Effector memory CD8-positive, alpha-beta T cell (primary cell): Measurements from ENCODE around the gene SCGB1C2.

ENCODE experiments used
- ATAC-seq: fragments of 150-1000 bp; cut with Tn5 transposase; replicated peaks from 2 replicates; pipeline ENCODE4 v1.10.0; 2021; ENCODE audit warnings: mild to moderate bottlenecking, moderate library complexity
- DNase-seq, 3 experiments: peaks; one replicate each; pipeline ENCODE4 v3.0.0; 2021
- H3K27ac Mint-ChIP-seq, 2 donors: one replicate each; pipeline ENCODE4 v1.8.0; 2022; ENCODE audit warnings: mild to moderate bottlenecking in 2 of 2, mixed read lengths in 2 of 2, moderate library complexity in 2 of 2
- H3K27me3 Mint-ChIP-seq, 2 donors: one replicate each; pipeline ENCODE4 v1.8.0; 2022; ENCODE audit warnings: mixed read lengths in 2 of 2
- H3K36me3 Mint-ChIP-seq: one replicate; pipeline ENCODE4 v1.8.0; 2022; ENCODE audit warnings: mild to moderate bottlenecking, moderate library complexity, mixed read lengths; ENCODE audit not compliant: insufficient read depth
- H3K4me1 Mint-ChIP-seq, 2 donors: one replicate each; pipeline ENCODE4 v1.8.0; 2022; ENCODE audit warnings: low read depth in 2 of 2, mixed read lengths in 2 of 2
- H3K4me3 Mint-ChIP-seq, 2 donors: one replicate each; pipeline ENCODE4 v1.8.0; 2022; ENCODE audit warnings: mild to moderate bottlenecking in 2 of 2, mixed read lengths in 2 of 2, moderate library complexity in 2 of 2
- H3K9me3 Mint-ChIP-seq, 2 donors: one replicate each; pipeline ENCODE4 v1.8.0; 2022; ENCODE audit warnings: mixed read lengths in 2 of 2

SCGB1C2 gene

DNA sequence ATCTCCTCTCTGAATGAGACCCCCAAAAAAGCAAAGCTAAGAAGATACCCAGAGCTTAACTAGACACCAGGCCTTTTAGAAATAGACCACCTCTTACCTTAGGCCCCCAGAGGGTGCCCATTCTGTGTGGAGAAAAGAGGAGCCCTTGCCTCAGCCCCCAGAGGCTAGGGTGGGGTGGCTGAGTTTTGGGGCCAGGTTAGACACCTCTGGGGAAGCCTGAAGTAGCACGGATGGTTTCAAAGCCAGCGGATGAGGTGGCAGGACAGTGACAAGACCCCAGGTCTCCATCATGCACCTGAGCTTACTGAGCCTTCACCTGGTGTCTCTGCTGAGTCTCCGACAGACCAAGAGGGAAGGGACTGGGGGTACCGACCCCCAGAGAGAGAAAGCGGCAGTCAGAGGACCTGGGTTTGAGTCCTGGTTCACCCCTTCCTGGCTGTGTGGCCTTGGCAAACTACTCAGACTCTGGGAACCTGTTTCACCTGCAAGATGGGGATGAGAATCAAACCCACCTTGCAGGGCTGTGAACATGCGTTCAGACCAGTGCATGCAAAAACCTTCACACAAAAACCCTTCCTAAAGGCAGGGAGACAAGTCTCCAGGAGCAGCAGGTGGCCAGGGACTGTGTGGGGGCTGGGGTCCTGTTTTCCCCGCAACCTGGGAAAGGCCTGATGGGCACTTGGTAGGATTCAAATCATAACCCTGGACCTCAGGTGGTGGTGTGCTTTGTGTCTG is 7.7 kb downstream of the SCGB1C2 start:
- peaks cover 0 to 13% of the 10 kb centered on the region in 2 donors for H3K27me3 Mint-ChIP-seq
- no peaks in the 10 kb centered on the region for H3K9me3 Mint-ChIP-seq
- no peak overlapping the region for H3K27ac Mint-ChIP-seq
- H3K4me3 Mint-ChIP-seq: no peak overlapping the region
- no peaks in the 10 kb centered on the region for H3K4me1 Mint-ChIP-seq
- ATAC-seq (no peak), DNase-seq (peak in 1 of 3 experiments; percentile 0)
- peaks cover 4% of the 10 kb centered on the region for H3K36me3 Mint-ChIP-seq

DNA sequence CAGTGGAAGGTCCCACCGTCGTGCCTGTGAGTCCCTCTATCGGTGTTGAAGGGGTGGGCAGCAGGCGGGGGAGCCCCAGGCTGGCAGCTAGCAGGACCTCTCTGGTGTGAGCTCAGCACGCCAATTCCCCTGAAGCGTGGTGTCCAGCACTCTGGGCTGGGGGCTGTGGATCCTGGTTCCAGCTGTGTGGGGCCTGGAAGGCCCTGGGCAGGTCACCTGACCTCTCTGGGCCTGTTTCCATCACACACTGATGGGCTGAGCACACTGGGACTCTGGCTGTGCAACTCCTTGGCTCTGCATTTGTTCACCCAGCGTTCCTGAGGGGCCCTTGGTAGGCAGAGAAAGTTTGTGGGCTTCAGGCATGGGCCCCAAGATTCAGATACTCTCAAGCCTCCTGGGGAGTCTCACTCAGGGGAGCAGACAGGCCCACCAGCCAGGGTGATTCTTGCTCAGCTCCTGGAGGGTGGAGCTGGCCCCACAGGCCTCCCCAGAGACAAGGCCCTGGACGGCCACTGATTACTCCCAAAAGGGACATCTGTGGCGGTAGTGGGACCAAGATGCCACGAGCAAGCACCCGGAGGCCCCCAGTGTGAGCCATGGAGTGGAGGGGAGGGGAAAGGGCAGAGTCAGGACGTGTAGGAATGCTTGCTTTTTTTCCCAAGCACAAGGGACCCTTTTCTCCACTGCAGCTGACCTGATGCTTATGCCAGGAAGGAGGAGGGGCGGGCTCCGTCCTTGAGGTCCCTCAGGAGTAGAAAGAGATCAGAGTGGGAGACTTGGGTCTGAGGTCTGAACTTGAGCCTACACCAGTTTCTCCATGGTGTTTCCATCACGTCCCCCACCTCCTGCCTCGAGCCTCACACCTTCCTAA is 8.5 kb downstream of the SCGB1C2 start:
- ATAC-seq: no peak
- no peak for DNase-seq
- Mint-ChIP-seq H3K4me1 (no peaks in the 10 kb centered on the region), H3K36me3 (peaks cover 4% of the 10 kb centered on the region), H3K4me3 (no peak overlapping the region), H3K27ac (no peak overlapping the region), H3K9me3 (no peaks in the 10 kb centered on the region), H3K27me3 (peaks cover 8 to 13% of the 10 kb centered on the region in 2 donors)

DNA sequence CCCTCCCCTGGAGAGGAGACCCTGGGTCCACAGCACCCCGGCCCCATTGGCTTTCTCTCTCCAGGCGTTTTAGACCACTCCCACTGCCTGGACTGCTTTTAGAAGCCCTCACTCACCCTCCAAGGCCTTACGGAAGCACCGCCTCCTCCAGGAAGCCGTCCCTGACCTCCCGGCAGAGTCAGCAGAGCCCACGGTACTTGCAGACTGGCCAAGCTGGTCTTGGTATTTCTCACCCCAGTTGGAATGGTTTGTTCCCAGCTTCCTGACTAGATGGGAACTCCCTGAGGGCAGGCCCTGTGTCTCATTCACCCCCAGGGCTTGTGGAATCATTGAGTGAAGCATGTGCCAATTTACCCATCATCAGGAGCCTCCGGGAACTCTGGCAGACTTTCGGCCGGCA is 9.2 kb downstream of the SCGB1C2 start:
- no peaks in the 10 kb centered on the region for H3K9me3 Mint-ChIP-seq
- DNase-seq: no peak
- no peak for ATAC-seq
- no peaks in the 10 kb centered on the region for H3K4me1 Mint-ChIP-seq
- H3K27me3 Mint-ChIP-seq: peaks cover 10 to 16% of the 10 kb centered on the region in 2 donors
- peaks cover 4% of the 10 kb centered on the region for H3K36me3 Mint-ChIP-seq
- no peak overlapping the region for H3K4me3 Mint-ChIP-seq
- H3K27ac Mint-ChIP-seq: no peak overlapping the region

DNA sequence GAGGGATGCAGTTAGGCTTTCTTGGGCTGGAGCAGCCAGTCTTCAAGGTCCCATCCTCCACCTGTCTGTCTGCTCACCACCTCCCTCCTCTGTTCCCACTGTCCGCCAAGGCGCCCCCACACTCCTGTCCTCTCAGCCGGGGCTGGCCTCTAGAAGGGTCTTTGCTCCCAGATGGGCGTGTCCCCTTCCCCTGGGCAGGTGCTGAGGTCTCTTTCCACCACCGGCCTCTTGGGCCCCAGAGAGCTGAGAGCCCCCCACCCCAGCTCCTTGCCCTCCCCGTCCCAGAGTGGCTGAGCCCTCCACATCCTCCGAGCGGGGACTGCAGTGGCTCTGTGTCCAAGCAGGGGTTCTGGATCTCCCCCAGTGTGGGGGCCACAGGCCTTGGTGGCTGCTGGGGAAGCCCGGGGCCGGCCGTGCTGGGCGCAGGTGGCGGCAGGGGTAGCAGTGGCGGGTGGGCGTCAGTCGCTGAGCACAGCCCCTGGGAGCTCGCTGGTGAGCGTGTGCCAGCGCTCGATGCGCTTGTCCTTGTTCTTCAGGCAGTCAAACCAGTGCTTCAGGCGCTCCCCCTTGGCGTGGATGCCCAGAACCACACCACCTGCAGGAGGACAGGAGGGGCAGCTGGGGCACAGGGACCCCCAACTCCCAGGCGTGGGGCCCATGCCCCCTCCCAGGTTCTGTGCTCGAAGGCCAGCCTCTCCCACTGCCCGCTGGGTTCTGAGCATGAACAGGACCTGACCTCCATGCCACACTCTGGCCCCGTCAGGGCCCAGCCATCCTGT is 9.8 kb downstream of the SCGB1C2 start:
- H3K9me3 Mint-ChIP-seq: no peaks in the 10 kb centered on the region
- peaks cover 1% of the 10 kb centered on the region for H3K36me3 Mint-ChIP-seq
- ATAC-seq (no peak), DNase-seq (no peak)
- H3K27me3 Mint-ChIP-seq: peaks cover 16 to 22% of the 10 kb centered on the region in 2 donors
- H3K27ac Mint-ChIP-seq: no peak overlapping the region
- H3K4me1 Mint-ChIP-seq: no peaks in the 10 kb centered on the region
- H3K4me3 Mint-ChIP-seq: no peak overlapping the region

DNA sequence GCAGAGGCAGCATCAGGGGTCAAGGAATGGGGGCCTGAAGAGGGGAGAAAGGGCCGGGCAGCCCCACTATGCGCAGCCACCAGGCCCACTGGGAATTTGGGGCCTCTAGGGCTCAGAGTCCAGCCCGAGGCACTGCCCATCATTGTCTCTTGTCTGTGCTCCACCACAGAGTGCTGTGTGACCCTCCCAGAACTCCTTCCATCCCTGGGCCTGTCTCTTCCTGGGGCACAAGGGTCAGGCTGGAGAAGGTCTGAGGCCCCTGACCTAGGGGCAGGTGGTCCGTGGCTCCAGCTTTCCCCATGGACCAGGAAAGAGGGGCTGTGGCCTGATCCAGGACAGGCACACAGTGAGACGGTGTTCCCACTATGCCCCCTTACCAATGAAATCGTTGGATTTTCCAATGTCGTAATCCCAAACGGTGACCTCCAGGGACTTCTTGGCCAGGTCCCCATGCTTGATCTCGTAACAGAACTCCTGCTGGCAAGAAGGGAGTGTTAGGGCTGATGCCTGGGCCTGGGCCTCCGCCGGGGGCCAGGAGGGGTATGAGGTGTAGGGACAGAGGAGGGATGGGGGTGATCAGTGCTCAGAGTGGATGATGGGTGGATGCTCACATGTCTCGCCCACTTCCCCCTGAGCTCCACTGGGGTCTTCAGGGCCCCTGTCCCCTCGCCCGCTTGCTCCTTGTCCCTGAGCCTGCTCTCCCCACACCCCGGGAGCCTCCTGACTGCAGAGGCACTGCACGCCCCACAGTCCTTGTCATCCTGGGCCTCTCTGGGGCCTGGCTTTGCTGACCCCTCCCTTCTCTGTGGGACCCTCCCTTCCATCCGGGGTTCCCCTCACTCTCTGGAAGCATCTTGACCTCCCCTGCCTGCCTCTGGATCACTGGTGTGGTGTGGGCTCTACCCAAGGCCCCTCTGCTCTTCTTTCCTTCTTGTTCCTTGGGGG is 10.7 kb downstream of the SCGB1C2 start:
- Mint-ChIP-seq H3K4me1 (no peaks in the 10 kb centered on the region), H3K4me3 (no peak overlapping the region), H3K9me3 (no peaks in the 10 kb centered on the region), H3K36me3 (no peaks in the 10 kb centered on the region), H3K27me3 (peaks cover 16 to 31% of the 10 kb centered on the region in 2 donors), H3K27ac (no peak overlapping the region)
- no peak for ATAC-seq
- DNase-seq: no peak

DNA sequence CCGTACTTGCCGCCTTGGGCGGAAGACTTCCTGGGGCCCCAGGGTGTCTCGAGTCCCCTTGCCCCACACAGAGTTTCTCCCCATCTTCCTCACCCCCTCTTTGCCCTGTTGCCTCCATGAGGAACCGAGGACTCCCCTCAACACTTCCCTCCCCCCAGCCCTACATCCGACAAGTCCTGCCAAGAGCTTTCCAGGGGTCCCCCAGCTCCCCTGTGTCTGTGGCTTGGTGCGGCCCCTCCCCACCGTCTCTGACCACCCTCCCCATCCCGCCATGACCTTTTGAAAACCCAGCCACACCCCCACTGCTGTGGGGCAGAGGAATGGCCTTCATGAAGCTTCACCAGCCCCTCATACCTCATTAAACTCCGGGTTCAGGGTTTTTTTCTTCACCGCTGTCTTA is 11.4 kb downstream of the SCGB1C2 start:
- Mint-ChIP-seq H3K27ac (no peak overlapping the region), H3K27me3 (peaks cover 16 to 36% of the 10 kb centered on the region in 2 donors), H3K9me3 (no peaks in the 10 kb centered on the region), H3K36me3 (no peaks in the 10 kb centered on the region), H3K4me3 (no peak overlapping the region), H3K4me1 (peaks cover 0 to under 1% of the 10 kb centered on the region in 2 donors)
- ATAC-seq (no peak), DNase-seq (no peak)

DNA sequence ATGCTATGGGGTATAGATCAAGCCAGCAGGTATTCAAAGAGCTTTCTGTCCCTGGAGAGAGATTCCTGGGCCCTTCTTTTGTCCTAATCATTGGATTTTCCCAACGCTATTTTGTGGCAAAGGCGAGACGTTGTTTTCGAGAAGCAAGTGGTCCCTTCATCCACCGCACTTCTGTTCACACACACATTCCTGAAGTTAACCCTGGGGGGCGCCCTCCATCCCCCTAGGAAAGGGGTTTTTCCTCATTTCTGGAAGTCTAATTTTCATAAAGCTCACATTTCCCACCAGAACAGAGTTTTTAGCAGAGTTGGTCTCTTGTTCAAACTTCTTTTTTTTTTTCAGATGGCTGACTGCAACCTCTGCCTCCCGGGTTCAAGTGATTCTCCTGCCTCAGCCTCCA is 11.9 kb downstream of the SCGB1C2 start:
- no peak overlapping the region for H3K27ac Mint-ChIP-seq
- peaks cover 16 to 39% of the 10 kb centered on the region in 2 donors for H3K27me3 Mint-ChIP-seq
- ATAC-seq (no peak), DNase-seq (no peak)
- no peak overlapping the region for H3K4me3 Mint-ChIP-seq
- no peaks in the 10 kb centered on the region for H3K36me3 Mint-ChIP-seq
- no peaks in the 10 kb centered on the region for H3K9me3 Mint-ChIP-seq
- H3K4me1 Mint-ChIP-seq: peaks cover 0 to 2% of the 10 kb centered on the region in 2 donors

DNA sequence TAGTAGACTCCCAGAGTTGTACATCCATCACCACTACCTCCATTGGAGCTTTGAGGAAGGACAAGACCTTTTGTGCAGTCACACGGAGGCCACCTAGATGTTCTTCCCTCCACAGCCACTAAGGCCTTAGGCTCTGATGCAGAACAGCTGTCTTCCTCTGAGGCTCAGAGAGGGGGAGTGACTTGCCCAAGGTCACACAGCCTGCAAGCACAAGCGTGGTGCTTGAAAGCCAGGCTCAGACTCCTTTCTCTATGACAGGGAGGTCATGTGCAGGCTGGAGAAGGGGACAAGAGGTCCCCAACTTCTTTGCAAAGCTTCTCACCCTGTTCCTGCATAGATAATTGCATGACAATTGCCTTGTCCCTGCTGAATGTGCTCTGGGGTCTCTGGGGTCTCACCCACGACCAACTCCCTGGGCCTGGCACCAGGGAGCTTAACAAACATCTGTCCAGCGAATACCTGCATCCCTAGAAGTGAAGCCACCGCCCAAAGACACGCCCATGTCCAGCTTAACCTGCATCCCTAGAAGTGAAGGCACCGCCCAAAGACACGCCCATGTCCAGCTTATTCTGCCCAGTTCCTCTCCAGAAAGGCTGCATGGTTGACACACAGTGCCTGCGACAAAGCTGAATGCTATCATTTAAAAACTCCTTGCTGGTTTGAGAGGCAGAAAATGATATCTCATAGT is 12.7 kb downstream of the SCGB1C2 start:
- H3K9me3 Mint-ChIP-seq: no peaks in the 10 kb centered on the region
- DNase-seq (no peak), ATAC-seq (no peak)
- no peak overlapping the region for H3K4me3 Mint-ChIP-seq
- H3K27me3 Mint-ChIP-seq: peaks cover 16 to 40% of the 10 kb centered on the region in 2 donors
- peaks cover 0 to 2% of the 10 kb centered on the region in 2 donors for H3K4me1 Mint-ChIP-seq
- no peaks in the 10 kb centered on the region for H3K36me3 Mint-ChIP-seq
- no peak overlapping the region for H3K27ac Mint-ChIP-seq

DNA sequence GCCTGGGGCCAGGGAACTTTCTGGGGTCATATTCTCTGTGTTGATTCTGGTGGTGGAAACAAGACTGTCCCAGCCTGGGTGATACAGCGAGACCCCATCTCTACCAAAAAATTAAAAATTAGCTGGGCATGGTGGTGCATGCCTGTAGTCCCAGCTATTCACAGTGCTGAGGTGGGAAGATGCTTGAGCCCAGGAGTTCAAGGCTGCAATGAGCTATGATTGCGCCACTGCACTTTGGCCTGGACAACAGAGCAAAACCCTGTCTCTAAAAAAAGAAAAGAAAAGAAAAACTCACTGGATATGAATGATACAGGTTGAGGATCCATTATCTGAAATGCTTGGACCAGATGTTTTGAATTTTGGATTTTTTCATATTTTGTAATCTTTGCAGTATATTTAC is 13.6 kb downstream of the SCGB1C2 start:
- Mint-ChIP-seq H3K27me3 (peaks cover 16 to 47% of the 10 kb centered on the region in 2 donors), H3K4me1 (peaks cover 0 to 2% of the 10 kb centered on the region in 2 donors), H3K36me3 (no peaks in the 10 kb centered on the region), H3K9me3 (no peaks in the 10 kb centered on the region), H3K4me3 (no peak overlapping the region), H3K27ac (no peak overlapping the region)
- DNase-seq (no peak), ATAC-seq (no peak)

DNA sequence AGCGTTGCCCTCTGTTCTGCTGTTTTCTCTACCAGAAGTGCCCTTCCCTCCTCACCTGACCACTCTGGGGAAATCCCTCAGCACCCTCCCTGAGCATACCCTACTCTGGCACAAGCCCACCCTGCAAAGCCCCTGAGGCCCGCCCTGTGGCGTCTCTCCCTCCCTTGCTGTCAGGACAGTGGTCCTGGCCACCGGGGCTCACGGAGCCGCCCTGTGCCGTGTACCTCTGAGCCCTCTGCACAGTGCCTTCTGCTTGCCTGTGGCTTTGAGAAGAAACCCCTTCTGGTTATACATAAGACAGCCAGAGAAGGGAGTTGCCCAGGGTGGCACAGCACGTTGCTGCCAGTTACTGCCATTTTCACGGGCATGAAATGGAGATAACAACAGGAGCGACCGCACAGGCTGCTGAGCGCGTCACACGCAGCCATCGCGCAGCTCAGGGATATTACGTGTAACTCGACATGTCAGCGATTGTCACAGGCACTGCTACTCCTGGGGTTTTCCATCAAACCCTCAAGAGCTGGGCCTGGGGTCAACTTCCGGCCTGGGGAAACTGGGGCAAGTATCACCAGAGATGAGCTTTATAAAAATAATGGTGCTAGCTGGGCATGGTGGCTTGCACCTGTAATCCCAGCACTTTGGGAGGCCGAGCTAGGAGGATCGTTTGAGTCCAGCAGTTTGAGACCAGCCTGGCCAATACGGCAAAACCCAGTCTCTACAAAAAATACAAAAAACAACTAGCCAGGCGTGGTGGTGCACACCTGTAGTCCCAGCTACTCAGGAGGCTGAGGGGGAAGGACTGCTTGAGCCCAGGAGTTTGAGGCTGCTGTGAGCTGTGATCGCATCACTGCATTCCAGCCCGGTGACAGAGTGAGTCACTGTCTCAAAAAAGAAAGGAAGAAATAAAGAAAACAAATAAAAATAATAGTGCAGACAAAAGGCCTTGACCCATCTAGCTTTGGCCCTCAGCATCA is 14.8 kb downstream of the SCGB1C2 start:
- H3K27me3 Mint-ChIP-seq: peaks cover 16 to 59% of the 10 kb centered on the region in 2 donors
- no peak overlapping the region for H3K27ac Mint-ChIP-seq
- H3K4me1 Mint-ChIP-seq: peaks cover 0 to 2% of the 10 kb centered on the region in 2 donors
- no peaks in the 10 kb centered on the region for H3K36me3 Mint-ChIP-seq
- no peaks in the 10 kb centered on the region for H3K9me3 Mint-ChIP-seq
- ATAC-seq (no peak), DNase-seq (no peak)
- no peak overlapping the region for H3K4me3 Mint-ChIP-seq

DNA sequence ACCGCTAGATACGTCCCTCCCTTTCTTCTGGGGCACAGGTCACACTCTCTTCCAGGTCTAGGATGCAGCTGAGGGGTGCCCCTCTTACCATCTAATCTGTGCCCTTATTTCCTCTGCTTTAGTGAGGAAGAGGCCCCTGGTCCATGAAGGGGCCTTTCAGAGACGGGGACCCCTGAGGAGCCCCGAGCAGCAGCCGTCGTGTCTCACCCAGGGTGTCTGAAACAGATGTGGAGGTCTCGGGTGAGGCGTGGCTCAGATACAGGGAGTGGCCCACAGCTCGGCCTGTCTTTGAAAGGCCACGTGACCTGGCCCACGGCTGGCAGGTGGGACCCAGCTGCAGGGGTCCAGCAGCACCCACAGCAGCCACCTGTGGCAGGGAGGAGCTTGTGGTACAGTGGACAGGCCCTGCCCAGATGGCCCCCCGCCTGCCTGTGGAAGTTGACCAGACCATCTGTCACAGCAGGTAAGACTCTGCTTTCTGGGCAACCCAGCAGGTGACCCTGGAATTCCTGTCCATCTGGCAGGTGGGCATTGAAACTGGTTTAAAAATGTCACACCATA is 15.6 kb downstream of the SCGB1C2 start:
- Mint-ChIP-seq H3K4me1 (peaks cover 0 to 2% of the 10 kb centered on the region in 2 donors), H3K27me3 (peaks cover 16 to 63% of the 10 kb centered on the region in 2 donors), H3K36me3 (no peaks in the 10 kb centered on the region), H3K9me3 (no peaks in the 10 kb centered on the region), H3K4me3 (no peak overlapping the region), H3K27ac (no peak overlapping the region)
- no peak for DNase-seq
- ATAC-seq: no peak
